ENCODE data around the gene DPYD. TPM values are rescaled to one million over a fixed set of nuclear protein-coding genes. Genes with fewer than 3 reads are reported as not detected.

The DPYD gene
- total and polyA plus RNA-seq, 7 experiments from 2014 or later, result 52.6 to 87.2 (median 57.4) TPM

- intact Hi-C loops (cut with micrococcal nuclease), result loop anchor here in 1 of 2 donors (2.0 kb wide), 1 partner anchor 14 kb away; no protein-coding TSS in a partner anchor
- H3K36me3 ChIP-seq (ENCODE audit: control insufficient read depth in 2 of 3, insufficient read depth in 3 of 3, low read length in 3 of 3), result no peaks in the 10 kb centered on the region
- Mint-ChIP-seq H3K4me1 (peaks cover 19 to 63% (median 53%) of the 10 kb centered on the region in 7 donors), H3K27ac (peak overlapping the region in 1 of 9 donors; percentile 70), H3K9me3 (no peaks in the 10 kb centered on the region), H3K36me3 (peaks cover 10 to 30% (median 17%) of the 10 kb centered on the region in 5 donors), H3K27me3 (no peaks in the 10 kb centered on the region), H3K4me3 (no peak overlapping the region)
- POLR2A ChIA-PET, result no interaction called here
- ATAC-seq, result no peak
- DNase-seq, result no peak
- CTCF ChIA-PET, result no interaction called here
- peaks cover 0 to 5% of the 10 kb centered on the region in 2 donors for H3K4me1 ChIP-seq (ENCODE audit: control insufficient read depth in 2 of 2, insufficient read depth in 2 of 2, low read length in 2 of 2)
- no peak overlapping the region for H3K27ac ChIP-seq (ENCODE audit: low read depth, low read length)
- no peaks in the 10 kb centered on the region for H3K9me3 ChIP-seq (ENCODE audit: control insufficient read depth in 2 of 3, low read length in 3 of 3)
- no peaks in the 10 kb centered on the region for H3K27me3 ChIP-seq (ENCODE audit: control insufficient read depth in 2 of 2, insufficient read depth in 2 of 2, low read length in 2 of 2)
- H3K4me3 ChIP-seq (ENCODE audit: low read length), result no peak overlapping the region
Measured at GRCh38 chr1:97853221-97853620, 67.6 kb downstream of the DPYD start.

DNA sequence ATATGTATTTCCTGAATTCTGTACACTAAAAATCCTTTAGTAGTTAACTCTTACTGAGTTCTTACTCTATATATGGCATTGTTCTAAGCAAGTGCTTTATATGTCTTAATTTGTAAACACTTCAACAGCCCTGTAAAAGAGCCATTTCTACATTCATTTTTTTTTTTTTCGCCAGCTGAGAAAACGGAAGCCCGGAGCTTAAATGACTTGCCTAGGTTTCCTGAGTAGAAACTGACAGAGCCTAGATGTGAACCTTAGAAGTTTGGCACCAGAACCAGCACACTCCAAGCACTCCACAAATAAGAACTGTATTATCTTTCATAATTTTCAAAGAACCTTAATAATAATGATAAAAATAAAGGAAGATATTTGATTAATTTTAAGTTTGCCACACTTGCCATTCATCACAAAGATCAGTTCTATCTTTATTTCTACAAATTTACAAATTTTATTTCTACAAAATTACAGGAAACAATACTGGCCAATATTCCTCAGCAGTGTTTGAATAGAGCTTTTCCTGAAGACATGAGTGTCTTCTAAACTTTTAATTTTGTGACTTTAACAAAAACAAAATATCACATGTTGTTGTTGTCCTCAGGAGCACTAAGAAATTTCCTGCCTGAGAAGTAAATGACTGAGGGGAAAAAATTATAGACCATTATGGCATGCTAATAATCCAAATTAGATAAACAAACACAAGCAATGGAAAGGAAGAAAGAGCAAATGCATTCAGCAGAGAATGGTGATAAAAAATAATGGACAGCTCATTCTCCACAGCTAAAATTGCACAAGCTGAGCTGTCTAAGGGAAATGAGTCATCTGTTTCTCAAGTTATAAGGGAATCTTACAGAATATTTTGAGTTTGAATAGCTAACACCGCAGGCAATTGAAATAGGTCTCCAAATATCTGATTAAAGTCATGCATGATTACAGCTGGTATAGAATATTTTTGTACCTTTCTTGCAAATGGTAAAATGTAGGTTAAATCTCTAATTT is 71.2 kb downstream of the DPYD start:
- intact Hi-C loops (cut with micrococcal nuclease), result no loop called here
- H3K9me3 Mint-ChIP-seq, result no peaks in the 10 kb centered on the region
- ChIA-PET POLR2A (no interaction called here), CTCF (no interaction called here)
- DNase-seq (peak in 2 of 9 donors; percentile 2 to 5), ATAC-seq (peak; percentile 55)
- peak overlapping the region in 5 of 10 donors; percentile 9 to 48 (median 31) for H3K4me3 Mint-ChIP-seq
- Histone ChIP-seq H3K9me3 (ENCODE audit: control insufficient read depth in 2 of 3, low read length in 3 of 3) (no peaks in the 10 kb centered on the region), H3K36me3 (ENCODE audit: control insufficient read depth in 2 of 3, insufficient read depth in 3 of 3, low read length in 3 of 3) (peaks cover 0 to 10% (median 0%) of the 10 kb centered on the region in 3 experiments), H3K4me1 (ENCODE audit: control insufficient read depth in 2 of 2, insufficient read depth in 2 of 2, low read length in 2 of 2) (peaks cover 0 to 5% of the 10 kb centered on the region in 2 donors), H3K27me3 (ENCODE audit: control insufficient read depth in 2 of 2, insufficient read depth in 2 of 2, low read length in 2 of 2) (no peaks in the 10 kb centered on the region), H3K4me3 (ENCODE audit: low read length) (no peak overlapping the region), H3K27ac (ENCODE audit: low read depth, low read length) (no peak overlapping the region)
- H3K4me1 Mint-ChIP-seq, result peaks cover 18 to 51% (median 37%) of the 10 kb centered on the region in 7 donors
- H3K36me3 Mint-ChIP-seq, result peaks cover 0 to 25% (median 12%) of the 10 kb centered on the region in 5 donors
- H3K27me3 Mint-ChIP-seq, result no peaks in the 10 kb centered on the region
- peak overlapping the region in 1 of 9 donors; percentile 22 for H3K27ac Mint-ChIP-seq

- Histone ChIP-seq H3K27me3 (ENCODE audit: control insufficient read depth in 2 of 2, insufficient read depth in 2 of 2, low read length in 2 of 2) (no peaks in the 10 kb centered on the region), H3K4me3 (ENCODE audit: low read length) (no peak overlapping the region), H3K9me3 (ENCODE audit: control insufficient read depth in 2 of 3, low read length in 3 of 3) (no peaks in the 10 kb centered on the region), H3K4me1 (ENCODE audit: control insufficient read depth in 2 of 2, insufficient read depth in 2 of 2, low read length in 2 of 2) (peaks cover 0 to 5% of the 10 kb centered on the region in 2 donors), H3K36me3 (ENCODE audit: control insufficient read depth in 2 of 3, insufficient read depth in 3 of 3, low read length in 3 of 3) (peaks cover 0 to 10% (median 0%) of the 10 kb centered on the region in 3 experiments), H3K27ac (ENCODE audit: low read depth, low read length) (no peak overlapping the region)
- Mint-ChIP-seq H3K27ac (no peak overlapping the region), H3K4me1 (peaks cover 10 to 32% (median 19%) of the 10 kb centered on the region in 7 donors), H3K9me3 (no peaks in the 10 kb centered on the region), H3K36me3 (peaks cover 0 to 36% (median 13%) of the 10 kb centered on the region in 5 donors), H3K27me3 (no peaks in the 10 kb centered on the region), H3K4me3 (no peak overlapping the region)
- intact Hi-C loops (cut with micrococcal nuclease), result no loop called here
- ChIA-PET CTCF (no interaction called here), POLR2A (no interaction called here)
- ATAC-seq (no peak), DNase-seq (no peak)
Measured at GRCh38 chr1:97845805-97846204, 75.0 kb downstream of the DPYD start.

- no peak overlapping the region for H3K27ac ChIP-seq (ENCODE audit: low read depth, low read length)
- H3K4me1 ChIP-seq (ENCODE audit: control insufficient read depth in 2 of 2, insufficient read depth in 2 of 2, low read length in 2 of 2), result peaks cover 0 to under 1% of the 10 kb centered on the region in 2 donors
- no peak for DNase-seq
- H3K36me3 Mint-ChIP-seq, result peaks cover 0 to 37% (median 13%) of the 10 kb centered on the region in 5 donors
- peak overlapping the region in 1 of 9 donors; percentile 30 for H3K27ac Mint-ChIP-seq
- intact Hi-C loops (cut with micrococcal nuclease), result no loop called here
- no peaks in the 10 kb centered on the region for H3K27me3 Mint-ChIP-seq
- H3K4me1 Mint-ChIP-seq, result peaks cover 3 to 21% (median 9%) of the 10 kb centered on the region in 7 donors
- no peak for ATAC-seq
- H3K4me3 ChIP-seq (ENCODE audit: low read length), result no peak overlapping the region
- ChIA-PET CTCF (no interaction called here), POLR2A (no interaction called here)
- H3K27me3 ChIP-seq (ENCODE audit: control insufficient read depth in 2 of 2, insufficient read depth in 2 of 2, low read length in 2 of 2), result no peaks in the 10 kb centered on the region
- no peak overlapping the region for H3K4me3 Mint-ChIP-seq
- H3K9me3 Mint-ChIP-seq, result no peaks in the 10 kb centered on the region
- H3K9me3 ChIP-seq (ENCODE audit: control insufficient read depth in 2 of 3, low read length in 3 of 3), result no peaks in the 10 kb centered on the region
- peaks cover 0 to 10% (median 0%) of the 10 kb centered on the region in 3 experiments for H3K36me3 ChIP-seq (ENCODE audit: control insufficient read depth in 2 of 3, insufficient read depth in 3 of 3, low read length in 3 of 3)
Measured at GRCh38 chr1:97844552-97845089, 76.2 kb downstream of the DPYD start.

GRCh38 chr1:97841338-97841737 is 79.5 kb downstream of the DPYD start:
- Mint-ChIP-seq H3K27me3 (no peaks in the 10 kb centered on the region), H3K4me3 (no peak overlapping the region), H3K9me3 (peaks cover 0 to 2% (median 0%) of the 10 kb centered on the region in 11 donors), H3K4me1 (peaks cover 3 to 15% (median 8%) of the 10 kb centered on the region in 7 donors), H3K27ac (peak overlapping the region in 1 of 9 donors; percentile 2), H3K36me3 (peaks cover 0 to 34% (median 16%) of the 10 kb centered on the region in 5 donors)
- CTCF ChIA-PET, result no interaction called here
- Histone ChIP-seq H3K9me3 (ENCODE audit: control insufficient read depth in 2 of 3, low read length in 3 of 3) (no peaks in the 10 kb centered on the region), H3K4me1 (ENCODE audit: control insufficient read depth in 2 of 2, insufficient read depth in 2 of 2, low read length in 2 of 2) (no peaks in the 10 kb centered on the region), H3K36me3 (ENCODE audit: control insufficient read depth in 2 of 3, insufficient read depth in 3 of 3, low read length in 3 of 3) (peaks cover 0 to 10% (median 0%) of the 10 kb centered on the region in 3 experiments), H3K4me3 (ENCODE audit: low read length) (no peak overlapping the region), H3K27ac (ENCODE audit: low read depth, low read length) (no peak overlapping the region), H3K27me3 (ENCODE audit: control insufficient read depth in 2 of 2, insufficient read depth in 2 of 2, low read length in 2 of 2) (no peaks in the 10 kb centered on the region)
- POLR2A ChIA-PET, result no interaction called here
- ATAC-seq (peak; percentile 24), DNase-seq (no peak)
- intact Hi-C loops (cut with micrococcal nuclease), result no loop called here

DNA sequence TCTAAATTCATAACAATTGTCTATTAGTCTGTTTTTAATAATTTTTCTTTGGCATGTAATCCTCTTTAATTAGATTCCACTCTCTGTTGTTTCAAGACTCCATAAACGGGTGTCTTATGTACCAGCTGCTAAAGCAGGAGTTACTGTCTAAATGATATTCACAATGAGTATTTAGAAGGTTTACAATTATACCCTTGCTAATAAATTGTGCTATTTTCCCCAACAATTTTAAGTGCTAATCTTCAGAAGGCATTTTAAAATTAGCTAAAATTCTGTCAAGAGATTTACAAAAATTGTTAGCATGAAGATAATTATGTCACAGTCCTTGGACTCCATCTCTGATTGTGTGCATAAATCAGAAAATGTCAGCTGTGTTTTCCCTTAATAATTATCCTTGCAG is 83.7 kb downstream of the DPYD start:
- peaks cover 0 to 25% (median 9%) of the 10 kb centered on the region in 7 donors for H3K4me1 Mint-ChIP-seq
- POLR2A ChIA-PET, result no interaction called here
- no peaks in the 10 kb centered on the region for H3K4me1 ChIP-seq (ENCODE audit: control insufficient read depth in 2 of 2, insufficient read depth in 2 of 2, low read length in 2 of 2)
- H3K9me3 ChIP-seq (ENCODE audit: control insufficient read depth in 2 of 3, low read length in 3 of 3), result no peaks in the 10 kb centered on the region
- H3K36me3 Mint-ChIP-seq, result peaks cover 0 to 16% (median 9%) of the 10 kb centered on the region in 5 donors
- no peak for ATAC-seq
- no peaks in the 10 kb centered on the region for H3K27me3 Mint-ChIP-seq
- no peak for DNase-seq
- H3K27ac Mint-ChIP-seq, result no peak overlapping the region
- no peak overlapping the region for H3K4me3 ChIP-seq (ENCODE audit: low read length)
- no peaks in the 10 kb centered on the region for H3K27me3 ChIP-seq (ENCODE audit: control insufficient read depth in 2 of 2, insufficient read depth in 2 of 2, low read length in 2 of 2)
- H3K36me3 ChIP-seq (ENCODE audit: control insufficient read depth in 2 of 3, insufficient read depth in 3 of 3, low read length in 3 of 3), result no peaks in the 10 kb centered on the region
- H3K27ac ChIP-seq (ENCODE audit: low read depth, low read length), result no peak overlapping the region
- H3K9me3 Mint-ChIP-seq, result peaks cover 0 to 2% (median 0%) of the 10 kb centered on the region in 11 donors
- CTCF ChIA-PET, result no interaction called here
- no peak overlapping the region for H3K4me3 Mint-ChIP-seq
- intact Hi-C loops (cut with micrococcal nuclease), result no loop called here
